ENCODE data around the gene MAPK4.
"Not testable (repeated sequence)": the region's sequence is repeated elsewhere in the genome, so short reads cannot be mapped to it uniquely, and the experiment has no call there.

MAPK4 gene

GRCh38 chr18:50558948-50559751 is 737 bp upstream of the MAPK4 start:
- no peak for FAIRE-seq
- TF ChIP-seq POLR2AphosphoS5 (IDR thresholded peaks at IDR 0.05; ENCODE audit: low read depth, low read length): no peak
- TF ChIP-seq TAF1 (IDR thresholded peaks at IDR 0.05; ENCODE audit: borderline replicate concordance, low read depth, low read length): no peak
- no peak for TF ChIP-seq POLR2A (IDR thresholded peaks at IDR 0.05; ENCODE audit: low read depth, low read length)
- no peak for DNase-seq (ENCODE audit: insufficient read length)

- TF ChIP-seq TAF1 (IDR thresholded peaks at IDR 0.05; ENCODE audit: borderline replicate concordance, low read depth, low read length): no peak
- no peak for TF ChIP-seq POLR2AphosphoS5 (IDR thresholded peaks at IDR 0.05; ENCODE audit: low read depth, low read length)
- TF ChIP-seq POLR2A (IDR thresholded peaks at IDR 0.05; ENCODE audit: low read depth, low read length): no peak
- DNase-seq (ENCODE audit: insufficient read length) (no peak), FAIRE-seq (no peak)
Observed at GRCh38 chr18:50560681-50561629, 1.1 kb downstream of the MAPK4 start.

GRCh38 chr18:50562258-50562657 is 2.4 kb downstream of the MAPK4 start:
- not testable (repeated sequence) for DNase-seq (ENCODE audit: insufficient read length)
- FAIRE-seq: peak; percentile 9

GRCh38 chr18:50562686-50563085 is 2.8 kb downstream of the MAPK4 start:
- no peak for TF ChIP-seq POLR2AphosphoS5 (IDR thresholded peaks at IDR 0.05; ENCODE audit: low read depth, low read length)
- TF ChIP-seq POLR2A (IDR thresholded peaks at IDR 0.05; ENCODE audit: low read depth, low read length): no peak
- no peak for TF ChIP-seq TAF1 (IDR thresholded peaks at IDR 0.05; ENCODE audit: borderline replicate concordance, low read depth, low read length)
- no peak for FAIRE-seq
- DNase-seq (ENCODE audit: insufficient read length): no peak

- DNase-seq (ENCODE audit: insufficient read length): no peak
- TF ChIP-seq POLR2A (IDR thresholded peaks at IDR 0.05; ENCODE audit: low read depth, low read length): no peak
- TF ChIP-seq TAF1 (IDR thresholded peaks at IDR 0.05; ENCODE audit: borderline replicate concordance, low read depth, low read length): no peak
- TF ChIP-seq POLR2AphosphoS5 (IDR thresholded peaks at IDR 0.05; ENCODE audit: low read depth, low read length): no peak
- FAIRE-seq: no peak
Observed at GRCh38 chr18:50563376-50563775, 3.5 kb downstream of the MAPK4 start.

- FAIRE-seq (no peak), DNase-seq (ENCODE audit: insufficient read length) (no peak)
Observed at GRCh38 chr18:50569930-50570329, 10.0 kb downstream of the MAPK4 start.

GRCh38 chr18:50571606-50572005 is 11.7 kb downstream of the MAPK4 start:
- DNase-seq (ENCODE audit: insufficient read length) (no peak), FAIRE-seq (no peak)
- TF ChIP-seq POLR2AphosphoS5 (IDR thresholded peaks at IDR 0.05; ENCODE audit: low read depth, low read length): no peak
- TF ChIP-seq TAF1 (IDR thresholded peaks at IDR 0.05; ENCODE audit: borderline replicate concordance, low read depth, low read length): no peak
- TF ChIP-seq POLR2A (IDR thresholded peaks at IDR 0.05; ENCODE audit: low read depth, low read length): no peak

More at GRCh38 chr18:50569930-50570329, 10.0 kb downstream of the MAPK4 start:
- no peak for TF ChIP-seq TAF1 (IDR thresholded peaks at IDR 0.05; ENCODE audit: borderline replicate concordance, low read depth, low read length)
- no peak for TF ChIP-seq POLR2A (IDR thresholded peaks at IDR 0.05; ENCODE audit: low read depth, low read length)
- no peak for TF ChIP-seq POLR2AphosphoS5 (IDR thresholded peaks at IDR 0.05; ENCODE audit: low read depth, low read length)

GRCh38 chr18:50573196-50573595 is 13.3 kb downstream of the MAPK4 start:
- DNase-seq (ENCODE audit: insufficient read length); FAIRE-seq: not testable (repeated sequence)

- TF ChIP-seq TAF1 (IDR thresholded peaks at IDR 0.05; ENCODE audit: borderline replicate concordance, low read depth, low read length) (no peak), POLR2AphosphoS5 (IDR thresholded peaks at IDR 0.05; ENCODE audit: low read depth, low read length) (no peak), POLR2A (IDR thresholded peaks at IDR 0.05; ENCODE audit: low read depth, low read length) (no peak)
- FAIRE-seq (no peak), DNase-seq (ENCODE audit: insufficient read length) (no peak)
Observed at GRCh38 chr18:50573679-50574078, 13.8 kb downstream of the MAPK4 start.

- DNase-seq (ENCODE audit: insufficient read length): no peak
Observed at GRCh38 chr18:50578030-50578429, 18.1 kb downstream of the MAPK4 start.

GRCh38 chr18:50578651-50579050 is 18.8 kb downstream of the MAPK4 start:
- DNase-seq (ENCODE audit: insufficient read length) (no peak), FAIRE-seq (no peak)
- TF ChIP-seq TAF1 (IDR thresholded peaks at IDR 0.05; ENCODE audit: borderline replicate concordance, low read depth, low read length): no peak
- TF ChIP-seq POLR2AphosphoS5 (IDR thresholded peaks at IDR 0.05; ENCODE audit: low read depth, low read length): no peak
- no peak for TF ChIP-seq POLR2A (IDR thresholded peaks at IDR 0.05; ENCODE audit: low read depth, low read length)

More at GRCh38 chr18:50578030-50578429, 18.1 kb downstream of the MAPK4 start:
- TF ChIP-seq POLR2A (IDR thresholded peaks at IDR 0.05; ENCODE audit: low read depth, low read length) (no peak), TAF1 (IDR thresholded peaks at IDR 0.05; ENCODE audit: borderline replicate concordance, low read depth, low read length) (no peak), POLR2AphosphoS5 (IDR thresholded peaks at IDR 0.05; ENCODE audit: low read depth, low read length) (no peak)
- no peak for FAIRE-seq

All from GM12892 (cell line).